ENCODE measurements around the gene RPS10. TPM values are rescaled to one million over a fixed set of nuclear protein-coding genes. Genes with fewer than 3 reads are reported as not detected.
"Not testable (repeated sequence)": the region's sequence is repeated elsewhere in the genome, so short reads cannot be mapped to it uniquely, and the experiment has no call there.

Gene RPS10
- polyA plus RNA-seq, 3 donors = 1,323 to 1,516 (median 1,388) TPM

- no peak for DNase-seq
These were observed 2.6 kb downstream of the RPS10 start for GRCh38 chr6:34423254-34423653.

DNA sequence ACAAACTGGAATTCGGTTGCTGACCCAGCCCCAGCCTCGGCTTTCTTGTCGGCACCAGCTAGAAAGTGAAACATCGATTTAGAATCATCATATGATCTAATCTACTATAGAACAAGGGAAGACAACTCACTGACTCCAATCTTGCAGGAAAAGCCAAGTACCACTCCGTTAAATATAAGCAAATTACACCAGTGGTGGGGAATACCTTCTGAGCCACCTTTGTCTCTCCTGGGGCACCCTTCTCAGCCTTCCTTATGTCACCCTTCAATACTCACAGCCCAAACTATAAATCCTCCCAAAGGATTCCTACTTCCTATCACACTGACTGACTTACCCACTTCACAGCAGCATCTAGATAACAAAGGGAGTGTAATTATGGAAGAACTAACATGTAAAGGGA, 7.5 kb downstream of the RPS10 start:
- DNase-seq = no peak

- no peak for DNase-seq
These were observed 8.9 kb downstream of the RPS10 start for GRCh38 chr6:34416877-34417371.

GRCh38 chr6:34414999-34415858, 10.6 kb downstream of the RPS10 start:
- peak; percentile 22 for DNase-seq

GRCh38 chr6:34412643-34413214, 13.1 kb downstream of the RPS10 start:
- no peak for DNase-seq

- no peak for DNase-seq
These were observed 13.9 kb downstream of the RPS10 start for GRCh38 chr6:34412016-34412415.

- DNase-seq = not testable (repeated sequence)
These were observed 18.0 kb downstream of the RPS10 start for GRCh38 chr6:34407915-34408314.

DNA sequence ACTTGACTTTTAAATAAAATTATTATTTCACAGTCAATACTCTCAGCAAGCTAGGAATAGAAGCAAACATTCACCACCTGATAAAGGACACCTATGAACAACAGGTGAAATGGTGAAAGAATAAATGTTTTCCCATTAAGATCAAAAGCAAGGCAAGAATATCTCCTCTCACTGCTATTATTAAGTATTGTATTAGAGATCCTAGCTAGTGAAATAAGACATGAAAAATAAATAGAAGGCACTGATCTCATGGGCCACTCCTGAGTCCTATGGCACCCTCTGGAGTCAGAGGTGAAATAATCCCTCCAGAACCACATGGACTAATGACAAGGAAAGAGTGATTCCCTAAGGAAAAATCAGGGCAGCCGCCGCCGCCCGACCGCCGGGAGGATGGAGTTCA, 29.4 kb downstream of the RPS10 start:
- no peak for DNase-seq

DNA sequence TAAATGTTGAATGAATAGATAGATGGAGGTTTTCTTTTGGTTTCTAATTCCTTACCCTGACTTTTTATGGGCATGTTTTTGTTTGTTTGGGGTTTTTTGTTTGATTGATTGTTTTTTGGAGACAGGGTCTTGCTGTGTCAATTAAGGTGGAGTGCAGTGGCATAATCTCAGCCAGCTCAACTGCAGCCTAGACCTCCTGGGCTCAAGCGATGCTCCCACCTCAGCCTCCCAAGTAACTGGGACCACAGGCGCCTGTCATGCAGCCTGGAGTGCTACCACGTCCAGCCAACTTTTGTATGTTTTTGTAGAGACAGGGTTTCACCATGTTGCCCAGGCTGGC, 31.9 kb downstream of the RPS10 start:
- DNase-seq = no peak

- no peak for DNase-seq
These were observed 32.5 kb downstream of the RPS10 start for GRCh38 chr6:34393191-34393965.

DNA sequence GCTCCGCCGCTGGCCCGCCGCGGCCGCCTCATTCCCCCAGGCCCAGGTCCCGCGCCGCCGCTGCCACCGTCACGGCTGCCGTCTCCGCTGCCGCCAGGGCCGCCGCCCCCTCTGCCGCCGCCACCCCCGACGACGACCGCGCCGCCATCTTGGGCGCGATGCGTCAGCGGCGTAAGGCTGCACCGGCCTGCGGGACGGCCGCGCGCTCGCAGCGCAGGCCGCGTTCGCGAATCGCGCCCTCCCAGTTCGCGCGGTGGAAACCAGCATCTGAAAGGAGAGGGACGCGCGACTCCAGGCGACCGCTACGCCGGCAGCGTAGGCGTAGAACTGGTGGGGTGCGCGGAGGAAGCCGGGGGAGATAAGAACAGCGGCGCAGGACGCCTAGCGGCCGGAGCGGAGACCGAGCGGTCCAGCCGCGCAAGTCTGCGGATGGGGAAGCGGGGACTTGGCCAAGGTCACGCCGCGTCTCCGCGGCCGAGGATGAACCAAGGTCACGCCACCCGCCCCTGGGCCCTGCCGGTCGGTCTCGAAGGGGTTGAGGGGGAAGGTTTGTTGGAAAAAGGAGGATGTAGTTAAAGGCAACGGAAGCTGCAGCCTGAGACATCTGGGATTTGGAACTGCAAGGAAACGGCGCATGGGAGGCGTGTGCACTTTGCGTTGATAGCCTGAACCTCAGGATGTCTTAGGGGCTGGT, 33.2 kb downstream of the RPS10 start, which contains the start of gene NUDT3:
TSS of gene NUDT3 (minus strand) at position 173 of the 694 bp plus-strand sequence. CDS start 307 bp downstream, outside the sequence.
- peak; percentile 97 for DNase-seq

GRCh38 chr6:34391786-34392496, 33.9 kb downstream of the RPS10 start:
- peak; percentile 57 for DNase-seq

- no peak for DNase-seq
These were observed 34.4 kb downstream of the RPS10 start for GRCh38 chr6:34391473-34391785.

- DNase-seq = no peak
These were observed 35.1 kb downstream of the RPS10 start for GRCh38 chr6:34390531-34391472.

DNA sequence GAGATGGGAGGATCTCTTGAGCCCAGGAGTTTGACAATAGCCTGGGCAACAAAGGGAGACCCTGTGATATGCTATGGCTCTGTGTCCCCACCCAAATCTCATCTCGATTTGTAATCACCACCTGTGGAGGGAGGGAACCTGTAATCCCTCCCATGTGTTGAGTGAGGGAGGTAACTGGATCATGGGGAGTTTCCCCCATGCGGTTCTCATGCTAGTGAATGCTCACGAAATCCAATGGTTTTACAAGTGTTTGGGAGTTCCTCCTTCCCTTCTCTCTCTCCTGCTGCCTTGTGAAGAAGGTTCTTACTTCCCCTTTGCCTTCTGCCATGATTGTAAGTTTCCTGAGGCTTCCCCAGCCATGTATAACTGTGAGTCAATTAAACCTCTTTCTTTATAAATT, 36.8 kb downstream of the RPS10 start:
- DNase-seq = no peak

DNA sequence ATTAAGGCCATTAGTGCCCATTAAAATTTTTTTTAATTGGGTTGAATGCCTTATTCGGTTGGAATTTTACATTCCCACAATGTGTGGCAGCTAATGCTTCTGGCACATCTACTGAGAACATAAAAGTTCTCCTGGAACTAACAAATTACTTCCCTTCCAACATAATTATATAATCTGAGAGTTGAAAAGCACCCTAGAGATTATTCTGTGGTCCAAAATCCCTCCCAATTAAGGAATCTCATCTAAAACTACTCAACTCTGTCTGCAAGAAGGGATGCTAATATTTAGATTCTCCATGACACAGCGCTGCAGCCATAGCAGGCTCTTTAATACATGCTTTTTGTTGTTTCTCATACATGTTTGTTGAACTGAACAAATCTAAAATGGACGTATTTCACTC, 37.4 kb downstream of the RPS10 start:
- DNase-seq = no peak

DNA sequence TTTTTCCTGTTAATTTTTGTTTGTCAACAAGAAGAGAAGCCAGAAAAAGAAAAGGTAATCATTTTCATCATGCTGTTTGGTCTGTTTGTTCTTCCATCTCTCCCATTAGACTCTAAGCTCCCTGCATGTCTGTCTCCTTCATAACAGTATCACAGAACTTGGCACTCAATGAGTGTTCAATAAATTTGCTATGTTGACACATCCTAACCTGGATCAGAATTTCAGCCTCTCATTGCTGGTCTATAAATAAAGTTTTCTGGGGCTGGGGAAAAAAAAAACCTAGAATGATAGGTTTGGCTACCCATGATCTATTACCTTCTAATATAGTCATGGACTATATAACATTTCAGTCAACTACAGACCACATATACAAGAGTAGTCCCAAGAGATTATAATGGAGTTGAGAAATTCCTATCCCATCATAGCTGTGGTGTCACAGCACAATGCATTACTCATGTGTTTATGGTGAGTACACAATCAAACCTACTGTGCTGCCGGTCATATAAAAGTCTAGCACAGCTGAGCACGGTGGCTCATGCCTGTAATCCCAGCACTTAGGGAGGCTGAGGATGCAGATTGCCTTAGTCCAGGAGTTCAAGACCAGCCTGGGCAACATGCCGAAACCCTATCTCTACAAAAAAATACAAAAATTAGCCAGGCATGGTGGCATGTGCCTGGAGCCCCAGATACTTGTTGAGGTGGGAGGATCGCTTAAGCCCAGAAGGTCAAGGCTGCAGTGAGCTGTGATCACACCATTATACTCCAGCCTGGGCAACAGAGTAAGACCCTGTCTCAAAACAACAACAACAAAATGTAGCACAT, 39.3 kb downstream of the RPS10 start:
- DNase-seq = no peak

GRCh38 chr6:34385793-34386195, 40.1 kb downstream of the RPS10 start:
- no peak for DNase-seq
